ENCODE results near the gene CXADR.

- TF ChIP-seq POLR2AphosphoS5 (IDR thresholded peaks at IDR 0.05) (no peak), POLR2A (IDR thresholded peaks at IDR 0.05) (no peak)
- TF ChIP-seq, protein P1, sequence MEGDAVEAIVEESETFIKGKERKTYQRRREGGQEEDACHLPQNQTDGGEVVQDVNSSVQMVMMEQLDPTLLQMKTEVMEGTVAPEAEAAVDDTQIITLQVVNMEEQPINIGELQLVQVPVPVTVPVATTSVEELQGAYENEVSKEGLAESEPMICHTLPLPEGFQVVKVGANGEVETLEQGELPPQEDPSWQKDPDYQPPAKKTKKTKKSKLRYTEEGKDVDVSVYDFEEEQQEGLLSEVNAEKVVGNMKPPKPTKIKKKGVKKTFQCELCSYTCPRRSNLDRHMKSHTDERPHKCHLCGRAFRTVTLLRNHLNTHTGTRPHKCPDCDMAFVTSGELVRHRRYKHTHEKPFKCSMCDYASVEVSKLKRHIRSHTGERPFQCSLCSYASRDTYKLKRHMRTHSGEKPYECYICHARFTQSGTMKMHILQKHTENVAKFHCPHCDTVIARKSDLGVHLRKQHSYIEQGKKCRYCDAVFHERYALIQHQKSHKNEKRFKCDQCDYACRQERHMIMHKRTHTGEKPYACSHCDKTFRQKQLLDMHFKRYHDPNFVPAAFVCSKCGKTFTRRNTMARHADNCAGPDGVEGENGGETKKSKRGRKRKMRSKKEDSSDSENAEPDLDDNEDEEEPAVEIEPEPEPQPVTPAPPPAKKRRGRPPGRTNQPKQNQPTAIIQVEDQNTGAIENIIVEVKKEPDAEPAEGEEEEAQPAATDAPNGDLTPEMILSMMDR (IDR thresholded peaks at IDR 0.05): no peak
Measured at GRCh38 chr21:17554120-17554519, 41.3 kb downstream of the CXADR start.
